OCI-LY3 (cell line): ENCODE measurements around the gene DPP6.
"Not testable (repeated sequence)": the region's sequence is repeated elsewhere in the genome, so short reads cannot be mapped to it uniquely, and the experiment has no call there.

ENCODE experiments used
- H2AFZ ChIP-seq: fragments of 200-600, 300-600 bp; shearing (Covaris generic); 2 replicates; pipeline ENCODE4 v1.6.0; 2014; ENCODE audit warnings: antibody characterized with exemption, low read depth, low read length
- H3K27ac ChIP-seq: fragments of 200-600, 300-600 bp; sonication (generic); 2 replicates; pipeline ENCODE4 v1.5.1; 2014; ENCODE audit warnings: mild to moderate bottlenecking, low read length, moderate library complexity, mixed read lengths
- H3K27me3 ChIP-seq: fragments of 200-600, 300-600 bp; sonication (generic); 2 replicates; pipeline ENCODE4 v1.6.1; 2014; ENCODE audit warnings: low read depth, low read length, mixed read lengths
- H3K36me3 ChIP-seq: fragments of 200-600, 300-600 bp; sonication (generic); replicated peaks from 2 replicates; pipeline ENCODE3; 2014; ENCODE audit warnings: low read depth, low read length, mixed read lengths
- H3K4me1 ChIP-seq: fragments of 300-600, 200-600 bp; sonication (generic); 2 replicates; pipeline ENCODE4 v1.6.1; 2014; ENCODE audit warnings: low read length, mixed read lengths
- H3K4me2 ChIP-seq: fragments of 200-600, 300-600 bp; sonication (generic); 2 replicates; pipeline ENCODE4 v1.6.1; 2014; ENCODE audit warnings: low read length, mixed read lengths
- H3K4me3 ChIP-seq: fragments of 300-600, 200-600 bp; sonication (generic); 2 replicates; pipeline ENCODE4 v1.5.1; 2014; ENCODE audit warnings: antibody characterized with exemption, mild to moderate bottlenecking, low read length, moderate library complexity
- H3K79me2 ChIP-seq: fragments of 300-600, 200-600 bp; shearing (Covaris generic); 2 replicates; pipeline ENCODE4 v1.6.1; 2014; ENCODE audit warnings: mild to moderate bottlenecking, low read length, mixed read lengths
- H3K9ac ChIP-seq: fragments of 300-600, 200-600 bp; shearing (Covaris generic); 2 replicates; pipeline ENCODE4 v1.6.0; 2014; ENCODE audit warnings: mild to moderate bottlenecking, low read length, moderate library complexity
- H3K9me3 ChIP-seq: fragments of 200-600, 300-600 bp; shearing (Covaris generic); 2 replicates; pipeline ENCODE4 v1.6.1; 2014; ENCODE audit warnings: low read length, mixed read lengths; ENCODE audit not compliant: insufficient read depth
- H4K20me1 ChIP-seq: fragments of 200-600, 300-600 bp; sonication (generic); 2 replicates; pipeline ENCODE4 v1.6.1; 2016; ENCODE audit warnings: low read length, mixed read lengths; ENCODE audit not compliant: insufficient read depth

The DPP6 gene

DNA sequence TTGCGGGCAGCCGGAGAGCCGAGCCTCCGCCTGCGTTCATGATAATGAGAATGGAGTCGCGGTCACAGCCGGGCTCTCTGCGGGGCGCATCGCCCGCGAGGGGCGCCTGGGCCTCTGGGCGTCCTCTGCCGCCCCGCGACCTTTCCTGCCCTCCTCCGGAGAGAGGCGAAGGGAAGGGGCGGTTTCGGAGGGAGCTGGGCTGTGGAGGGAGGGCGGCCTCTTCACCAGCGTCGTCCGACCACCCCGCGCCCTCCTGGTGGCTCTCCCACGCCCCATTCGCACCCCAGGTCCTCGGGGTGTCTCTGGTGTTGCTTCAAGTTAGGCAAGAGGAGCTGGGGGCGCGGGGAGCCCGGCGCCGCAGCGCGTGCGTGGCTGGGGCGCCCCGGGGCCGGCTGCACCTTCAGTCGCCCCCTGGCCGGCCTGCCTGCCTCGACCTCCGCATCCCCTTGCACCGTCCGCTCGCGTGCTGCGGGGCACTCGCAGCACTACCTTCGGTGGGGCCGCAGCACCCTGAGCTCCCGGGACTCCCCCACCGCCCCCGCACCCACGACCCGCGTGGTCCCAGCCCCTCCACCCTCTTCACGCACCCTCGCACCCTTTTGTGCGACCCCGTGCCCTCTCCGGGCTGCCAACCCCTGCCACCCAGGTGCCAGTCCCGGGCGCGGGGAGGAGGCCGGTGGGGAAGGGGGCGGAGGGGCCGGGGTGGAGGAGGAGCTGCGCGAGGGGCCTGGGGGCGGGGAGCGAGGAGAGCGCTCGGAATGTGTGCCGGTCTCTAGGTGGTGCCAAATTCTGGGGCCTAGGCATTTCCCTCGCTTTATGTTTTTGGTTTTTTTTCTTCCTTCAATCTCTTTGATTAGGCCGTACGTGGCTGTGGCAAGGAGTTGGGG, at the start of gene DPP6:
DPP6 (plus strand) TSS at position 756 of the 887 bp plus-strand sequence.
- not testable (repeated sequence) for H3K9ac ChIP-seq, H3K79me2 ChIP-seq, H3K36me3 ChIP-seq, H3K9me3 ChIP-seq, H3K4me3 ChIP-seq, H3K4me2 ChIP-seq, H3K27ac ChIP-seq, H3K27me3 ChIP-seq, H4K20me1 ChIP-seq, H3K4me1 ChIP-seq, H2AFZ ChIP-seq

DNA sequence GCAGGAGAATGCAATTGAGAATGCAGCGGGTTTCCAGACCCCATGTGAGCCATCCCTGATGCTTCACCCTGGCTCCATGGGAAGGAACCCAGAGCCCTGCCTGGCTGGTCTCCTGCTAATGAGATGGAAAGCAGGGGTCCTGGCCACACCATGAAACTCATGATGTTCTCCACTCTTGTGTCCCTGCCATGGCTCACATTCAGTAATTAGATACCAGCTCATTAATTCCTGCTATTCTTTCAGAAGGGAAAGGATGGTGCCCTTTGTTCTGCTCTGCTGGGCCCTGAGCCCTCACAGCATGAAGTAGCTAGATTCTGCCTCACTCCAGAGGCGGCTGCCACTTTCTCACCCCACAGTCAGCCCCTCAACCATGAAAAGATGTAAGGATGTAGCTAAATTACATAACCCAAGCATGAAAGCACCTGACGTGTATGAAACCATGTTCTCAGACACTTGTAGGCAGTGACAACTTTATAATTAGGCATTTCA, 42.7 kb upstream of the DPP6 start:
- not testable (repeated sequence) for H3K9ac ChIP-seq, H3K4me1 ChIP-seq, H2AFZ ChIP-seq, H3K36me3 ChIP-seq, H3K4me3 ChIP-seq, H3K9me3 ChIP-seq, H3K79me2 ChIP-seq, H3K27ac ChIP-seq, H4K20me1 ChIP-seq, H3K27me3 ChIP-seq, H3K4me2 ChIP-seq

DNA sequence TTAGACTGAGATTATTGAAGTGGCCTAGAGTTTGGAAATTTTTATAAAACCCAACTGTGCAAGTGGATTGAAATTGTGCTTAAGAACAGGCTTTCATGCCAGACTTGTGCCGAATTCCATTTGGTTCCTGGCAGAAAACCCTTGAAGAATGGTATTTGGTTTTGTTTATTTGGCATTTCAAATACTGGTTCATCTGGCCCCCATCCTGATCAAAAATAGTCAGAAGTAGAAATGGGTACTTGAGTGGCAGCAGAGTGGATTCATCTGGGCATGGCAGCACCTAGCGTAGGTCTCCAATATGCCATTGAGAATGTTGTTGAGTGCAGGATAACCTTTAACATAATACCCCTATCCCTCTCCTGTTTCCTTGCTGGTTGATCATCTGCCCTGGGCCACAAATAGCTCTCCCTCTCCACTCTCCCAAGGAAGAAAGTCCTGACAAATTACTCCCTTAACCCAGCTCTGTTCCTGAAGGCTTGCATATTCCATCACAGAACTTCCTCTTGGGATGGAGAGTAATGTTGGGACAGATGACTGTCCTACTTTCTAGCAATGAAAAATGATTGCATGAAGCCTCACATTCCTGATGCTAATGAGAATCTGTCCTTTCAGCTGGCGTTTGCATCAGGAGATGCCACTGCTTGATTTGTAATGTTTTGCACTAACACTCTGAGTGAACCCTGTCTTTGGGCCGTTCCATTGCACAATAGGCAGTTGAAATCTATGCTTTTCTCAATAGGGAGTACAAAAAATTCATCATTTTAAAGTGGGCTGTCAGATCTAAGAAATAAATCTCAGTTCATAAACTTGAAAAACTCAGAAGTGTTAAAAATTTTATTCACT, 41.3 kb upstream of the DPP6 start:
- H3K9ac ChIP-seq, H3K27ac ChIP-seq, H3K4me2 ChIP-seq, H3K36me3 ChIP-seq, H3K9me3 ChIP-seq, H3K27me3 ChIP-seq, H3K79me2 ChIP-seq, H3K4me1 ChIP-seq, H4K20me1 ChIP-seq, H2AFZ ChIP-seq, H3K4me3 ChIP-seq: not testable (repeated sequence)

DNA sequence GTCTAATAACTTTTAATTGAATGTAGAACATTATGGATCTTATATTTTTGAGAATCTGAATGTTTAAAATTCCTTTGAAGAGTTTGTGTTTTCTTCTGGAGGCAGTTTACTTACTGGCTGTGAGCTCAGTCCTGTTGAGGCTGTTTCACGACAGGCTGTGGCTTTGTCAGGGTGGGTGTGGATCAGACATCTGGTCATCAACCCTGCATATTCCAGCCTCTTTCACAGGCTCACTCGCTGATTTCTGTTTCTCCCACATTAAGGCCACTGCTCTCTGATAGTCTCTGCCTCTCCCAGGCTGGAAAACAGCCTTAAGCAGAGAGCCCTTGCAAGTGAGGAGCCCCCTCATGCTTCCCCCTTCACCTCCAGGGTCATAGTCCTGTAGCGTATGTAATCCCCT, 39.4 kb upstream of the DPP6 start:
- H3K9me3 ChIP-seq, H3K9ac ChIP-seq, H3K36me3 ChIP-seq, H2AFZ ChIP-seq, H3K4me1 ChIP-seq, H3K4me3 ChIP-seq, H3K27ac ChIP-seq, H3K27me3 ChIP-seq, H3K79me2 ChIP-seq, H3K4me2 ChIP-seq, H4K20me1 ChIP-seq: not testable (repeated sequence)

DNA sequence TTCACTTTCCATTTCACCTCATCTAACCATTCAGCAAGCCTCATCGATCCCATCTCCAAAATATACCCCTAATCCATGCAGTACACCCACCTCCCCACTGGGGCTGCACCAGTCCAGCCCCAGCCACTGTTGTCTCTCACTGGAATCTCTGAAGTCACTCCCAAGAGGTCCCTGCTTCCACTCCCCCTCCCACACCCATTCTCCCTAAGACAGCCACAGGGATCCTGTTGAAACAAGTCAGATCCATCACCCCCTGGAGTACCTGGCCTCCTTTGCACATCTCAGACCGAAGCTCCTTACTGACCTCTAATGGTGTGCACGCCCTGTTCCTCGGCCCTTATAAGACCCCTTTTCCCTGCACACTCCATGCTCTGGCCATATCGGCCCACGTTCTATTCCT, 36.6 kb upstream of the DPP6 start:
- not testable (repeated sequence) for H3K79me2 ChIP-seq, H3K36me3 ChIP-seq, H3K4me3 ChIP-seq, H3K9me3 ChIP-seq, H3K27ac ChIP-seq, H3K4me1 ChIP-seq, H3K9ac ChIP-seq, H3K27me3 ChIP-seq, H2AFZ ChIP-seq, H3K4me2 ChIP-seq, H4K20me1 ChIP-seq

DNA sequence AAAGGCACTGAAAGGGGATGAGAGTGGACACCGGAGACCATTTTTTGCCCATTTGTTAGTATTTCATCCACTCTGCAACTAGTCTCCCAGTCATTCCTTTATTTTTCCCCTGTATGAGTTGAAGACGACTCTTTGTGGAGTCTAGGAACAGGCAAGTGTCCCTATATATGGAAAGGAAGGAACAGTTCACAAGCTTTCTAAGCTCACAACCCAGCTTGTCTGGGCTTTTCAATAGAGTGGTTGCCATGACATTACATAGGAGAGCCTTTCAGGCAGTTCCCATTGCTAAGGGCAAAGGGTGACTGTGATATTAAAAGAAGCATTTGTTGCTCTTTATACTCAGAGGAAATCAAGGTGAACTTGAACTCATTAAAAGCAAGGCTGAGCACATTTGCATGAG, 33.8 kb upstream of the DPP6 start:
- not testable (repeated sequence) for H3K9ac ChIP-seq, H3K4me3 ChIP-seq, H3K27me3 ChIP-seq, H2AFZ ChIP-seq, H4K20me1 ChIP-seq, H3K4me1 ChIP-seq, H3K79me2 ChIP-seq, H3K4me2 ChIP-seq, H3K36me3 ChIP-seq, H3K27ac ChIP-seq, H3K9me3 ChIP-seq

DNA sequence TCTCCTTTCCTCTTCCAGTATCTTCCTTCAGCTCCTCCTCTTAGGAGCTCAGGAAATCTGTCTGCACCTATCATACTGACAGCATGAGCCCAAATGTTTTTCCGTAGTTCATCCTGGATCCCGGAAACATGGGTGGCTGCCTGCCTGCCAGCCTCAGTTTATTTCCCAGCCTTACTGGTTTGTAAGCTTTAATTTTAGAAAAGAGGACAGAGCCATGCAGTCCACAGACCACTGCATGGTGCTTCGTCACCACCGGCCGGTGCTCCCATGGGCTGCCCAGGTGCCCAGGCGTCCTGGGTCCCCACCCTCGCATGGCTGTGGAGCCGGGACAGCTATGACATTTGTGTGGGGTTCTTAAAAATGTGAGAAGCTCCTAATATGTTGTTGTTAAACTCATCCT, 24.4 kb upstream of the DPP6 start:
- not testable (repeated sequence) for H3K4me1 ChIP-seq, H3K79me2 ChIP-seq, H3K4me3 ChIP-seq, H3K27me3 ChIP-seq, H3K9ac ChIP-seq, H4K20me1 ChIP-seq, H3K4me2 ChIP-seq, H3K36me3 ChIP-seq, H2AFZ ChIP-seq, H3K27ac ChIP-seq, H3K9me3 ChIP-seq

DNA sequence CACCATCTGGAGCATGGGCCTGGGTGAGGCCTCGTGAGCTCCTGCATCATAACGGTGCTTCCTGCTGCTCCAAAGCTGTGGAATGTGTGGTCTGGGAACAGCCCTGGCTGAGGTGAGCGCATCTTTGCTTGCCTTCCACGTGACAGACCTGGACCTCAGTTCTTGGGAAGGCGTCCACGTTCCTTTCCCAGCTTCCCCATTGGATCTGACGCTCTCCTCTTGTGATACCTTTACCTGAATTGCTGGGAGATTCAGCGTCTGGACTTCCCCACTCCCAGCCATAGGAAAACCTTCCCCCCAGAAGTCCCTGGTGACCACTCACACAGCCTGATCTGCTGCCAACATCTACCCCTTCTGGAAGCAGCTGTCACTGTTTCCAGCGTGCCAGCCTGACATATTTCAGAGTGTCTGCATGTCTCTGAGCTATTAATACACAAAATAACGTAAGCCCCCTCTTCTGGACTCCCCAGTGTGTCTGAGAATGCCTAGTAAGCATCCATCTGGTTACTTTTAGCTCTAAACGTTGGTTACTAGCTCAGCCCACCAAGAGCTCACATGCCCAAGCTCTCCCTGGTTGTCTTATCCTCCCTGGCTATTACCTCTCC, 21.6 kb upstream of the DPP6 start:
- not testable (repeated sequence) for H3K4me3 ChIP-seq, H3K4me2 ChIP-seq

DNA sequence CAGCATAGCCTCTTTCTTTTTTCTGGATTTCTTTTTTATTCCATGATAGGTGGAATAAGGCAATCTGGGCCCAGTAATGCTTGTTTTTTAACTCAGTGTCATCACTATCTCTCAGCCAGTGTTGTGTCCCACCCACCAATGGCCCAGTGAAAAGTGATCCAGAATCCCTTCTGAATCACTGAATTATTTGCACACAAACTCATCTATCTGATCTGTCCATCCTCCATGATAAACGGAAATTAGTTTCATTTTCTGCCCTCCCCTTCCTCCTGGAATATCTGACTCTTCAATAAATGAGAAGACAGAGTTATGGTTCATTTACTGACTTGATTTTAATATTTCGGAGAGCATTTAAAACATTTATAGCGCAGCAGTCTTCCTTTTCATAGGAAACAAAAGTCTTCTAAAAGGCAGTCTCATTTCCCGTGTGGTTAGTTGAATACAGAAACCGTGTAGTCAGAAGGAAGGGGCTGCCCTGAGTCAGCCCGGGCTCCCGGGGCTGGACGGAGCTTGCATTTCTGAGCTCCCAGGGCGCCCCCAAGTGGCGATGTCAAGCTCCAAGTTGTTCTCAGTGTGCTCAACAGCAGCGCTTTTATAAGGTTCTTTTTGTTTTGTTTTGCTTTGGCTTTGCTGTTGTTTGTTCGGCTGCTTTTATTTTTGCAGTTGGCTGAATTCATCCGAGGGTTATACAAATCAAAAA, 12.6 kb upstream of the DPP6 start:
- H3K4me3 ChIP-seq, H3K27ac ChIP-seq, H3K9me3 ChIP-seq, H2AFZ ChIP-seq, H4K20me1 ChIP-seq, H3K4me1 ChIP-seq, H3K27me3 ChIP-seq, H3K4me2 ChIP-seq, H3K79me2 ChIP-seq, H3K36me3 ChIP-seq, H3K9ac ChIP-seq: not testable (repeated sequence)

More for the DNA sequence above, 21.6 kb upstream of the DPP6 start:
- H3K9me3 ChIP-seq, H2AFZ ChIP-seq, H3K36me3 ChIP-seq, H4K20me1 ChIP-seq, H3K4me1 ChIP-seq, H3K27me3 ChIP-seq, H3K79me2 ChIP-seq, H3K9ac ChIP-seq, H3K27ac ChIP-seq: not testable (repeated sequence)
